NCI-H2227 (cell line): ENCODE results near the gene ATP13A1.
"Not testable (repeated sequence)": the region's sequence is repeated elsewhere in the genome, so short reads cannot be mapped to it uniquely, and the experiment has no call there.

Experiments used
- DNase-seq: peaks from one replicate; lab custom pipeline; 2025; ENCODE audit not compliant: unreplicated experiment; lab: John Stamatoyannopoulos, UW

The ATP13A1 gene

DNA sequence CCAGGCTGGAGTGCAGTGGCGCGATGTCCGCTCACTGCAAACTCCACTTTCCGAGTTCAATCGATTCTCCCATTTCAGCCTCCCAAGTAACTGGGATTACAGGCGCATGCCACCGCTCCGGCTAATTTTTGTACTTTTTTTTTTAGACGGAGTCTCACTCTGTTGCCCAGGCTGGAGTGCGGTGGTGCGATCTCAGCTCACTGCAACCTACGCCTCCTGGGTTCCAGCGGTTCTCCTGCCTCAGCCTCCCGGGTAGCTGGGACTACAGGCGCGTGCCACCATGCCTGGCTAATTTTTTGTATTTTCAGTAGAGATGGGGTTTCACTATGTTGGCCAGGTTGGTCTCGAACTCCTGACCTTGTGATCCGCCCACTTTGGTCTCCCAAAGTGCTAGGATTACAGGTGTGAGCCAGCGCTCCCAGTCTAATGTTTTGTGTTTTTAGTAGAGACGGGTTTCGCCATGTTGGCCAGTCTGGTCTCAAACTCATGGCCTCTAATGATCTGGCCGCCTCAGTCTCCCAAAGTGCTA, 2.0 kb upstream of the ATP13A1 start:
- not testable (repeated sequence) for DNase-seq

DNA sequence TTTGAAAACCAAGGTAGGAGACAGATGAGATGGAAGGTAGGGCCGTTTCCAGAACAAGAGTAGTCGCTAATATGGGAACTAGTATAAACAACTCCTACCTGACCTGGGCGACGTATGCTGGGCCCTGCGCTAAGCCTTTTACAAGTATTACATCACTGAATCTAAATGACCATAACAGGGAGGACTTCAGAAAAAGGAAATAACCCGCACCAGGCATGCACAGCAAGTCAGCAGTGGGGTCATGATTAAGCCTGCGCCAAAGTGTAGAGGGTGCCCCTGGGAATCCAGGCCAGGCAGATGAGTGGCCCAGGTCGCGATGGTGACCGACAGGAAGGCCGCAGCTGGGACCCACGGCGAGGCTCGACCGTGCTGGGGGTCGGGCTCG, 613 bp downstream of the ATP13A1 start:
- no peak for DNase-seq

DNA sequence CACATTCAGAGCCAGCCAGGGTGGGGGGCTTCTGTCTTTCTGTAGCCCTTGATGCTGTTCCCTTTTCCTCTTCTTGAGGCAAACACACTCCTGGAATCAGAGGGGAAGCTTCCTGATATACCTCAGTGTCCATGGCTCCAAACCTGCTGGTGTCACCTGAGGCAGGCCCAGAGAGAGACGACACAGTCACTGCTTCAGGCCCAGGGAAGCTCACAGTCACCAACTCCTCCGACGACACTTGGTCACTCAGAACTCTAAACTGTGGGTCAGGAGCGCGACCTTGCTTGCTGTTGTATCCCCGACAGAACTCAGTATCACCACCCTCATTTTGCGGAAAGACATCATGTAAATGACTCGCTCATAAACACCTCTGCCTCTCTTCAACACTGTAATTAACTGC, 1.1 kb downstream of the ATP13A1 start:
- no peak for DNase-seq

- peak; percentile 52 for DNase-seq
Observed at GRCh38 chr19:19661675-19662251, 1.7 kb downstream of the ATP13A1 start.

GRCh38 chr19:19661141-19661674, 2.3 kb downstream of the ATP13A1 start:
- DNase-seq: no peak

GRCh38 chr19:19659646-19660245, 3.7 kb downstream of the ATP13A1 start:
- no peak for DNase-seq

- DNase-seq: no peak
Observed at GRCh38 chr19:19657397-19657783, 6.1 kb downstream of the ATP13A1 start.

DNA sequence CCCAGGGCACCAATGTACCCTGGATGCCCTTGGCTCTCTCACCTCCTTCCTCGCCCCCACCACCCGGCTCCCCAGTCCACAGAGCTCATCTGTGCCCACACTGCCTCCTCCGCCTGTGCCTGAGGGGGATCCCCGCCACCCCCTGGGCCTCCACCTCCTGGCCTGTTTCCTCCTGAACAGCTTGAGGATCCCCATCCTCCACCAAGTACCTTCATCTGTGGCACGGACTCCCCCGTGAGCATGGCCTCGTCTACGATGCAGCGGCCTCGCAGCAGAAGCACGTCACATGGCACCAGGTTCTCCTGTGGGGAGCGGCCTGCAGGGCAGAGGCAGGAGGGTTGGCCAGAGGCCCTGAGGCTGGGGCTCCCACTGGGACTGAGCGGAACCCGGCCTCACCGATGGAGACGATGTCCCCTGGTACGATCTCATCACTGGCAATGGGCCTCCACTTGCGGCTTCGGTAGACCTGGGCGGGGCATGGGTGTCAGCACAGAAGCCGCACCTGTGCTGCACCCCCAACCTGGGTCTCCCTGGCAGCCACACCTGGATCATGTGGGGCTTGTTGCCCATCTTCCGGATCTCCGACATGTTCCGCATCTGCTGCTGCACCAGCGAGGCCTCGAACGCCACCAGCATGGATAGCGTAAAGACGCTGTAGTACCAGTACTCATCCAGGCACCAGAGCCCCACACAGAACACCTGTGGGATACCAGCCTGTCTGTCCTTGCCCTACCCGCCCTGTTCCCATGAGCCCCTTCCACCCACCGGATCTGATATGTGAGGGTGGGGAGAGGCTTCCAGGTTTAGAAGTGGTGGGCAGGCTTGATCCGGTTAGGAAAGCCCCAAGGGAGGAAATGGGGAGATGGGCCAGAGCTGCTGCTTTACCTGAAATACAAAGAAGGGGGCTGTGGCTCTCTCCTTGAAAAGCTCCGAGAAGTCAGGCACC, 6.8 kb downstream of the ATP13A1 start:
- DNase-seq: no peak

DNA sequence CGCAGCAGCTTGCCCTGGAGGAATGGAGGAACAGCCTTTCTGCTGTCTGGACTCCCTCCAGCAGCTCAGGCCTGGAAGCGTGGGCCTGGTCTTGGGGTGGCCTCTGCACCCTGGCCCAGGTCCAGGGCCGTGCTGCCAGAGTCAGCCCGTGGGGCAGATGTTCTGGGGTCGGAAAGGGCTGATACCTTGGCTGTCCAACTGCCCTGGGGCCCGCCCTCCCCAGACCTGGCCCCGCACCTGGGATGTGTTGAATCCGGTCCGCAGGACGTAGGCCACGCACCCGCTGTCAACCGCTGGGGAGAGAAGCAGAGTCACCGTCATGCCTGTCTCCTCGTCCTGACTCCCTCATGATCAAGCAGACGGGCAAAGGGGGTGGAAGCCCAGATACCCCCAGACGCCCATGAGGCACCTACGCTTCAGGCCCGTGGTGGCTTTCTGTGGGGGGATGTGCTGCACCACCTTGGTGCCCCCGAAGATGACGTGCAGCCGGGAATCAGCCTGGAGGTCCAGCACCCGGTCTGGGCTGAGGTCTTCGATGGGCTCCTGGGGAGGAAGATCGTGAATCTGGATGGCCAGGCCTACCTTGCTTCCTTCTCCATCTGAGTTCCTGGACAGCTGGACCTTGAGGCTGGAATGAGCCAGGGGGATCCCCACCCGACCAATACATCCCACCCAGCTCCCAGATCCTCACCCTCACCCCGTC, 7.7 kb downstream of the ATP13A1 start:
- DNase-seq: no peak

GRCh38 chr19:19655051-19655594, 8.4 kb downstream of the ATP13A1 start:
- DNase-seq: no peak

DNA sequence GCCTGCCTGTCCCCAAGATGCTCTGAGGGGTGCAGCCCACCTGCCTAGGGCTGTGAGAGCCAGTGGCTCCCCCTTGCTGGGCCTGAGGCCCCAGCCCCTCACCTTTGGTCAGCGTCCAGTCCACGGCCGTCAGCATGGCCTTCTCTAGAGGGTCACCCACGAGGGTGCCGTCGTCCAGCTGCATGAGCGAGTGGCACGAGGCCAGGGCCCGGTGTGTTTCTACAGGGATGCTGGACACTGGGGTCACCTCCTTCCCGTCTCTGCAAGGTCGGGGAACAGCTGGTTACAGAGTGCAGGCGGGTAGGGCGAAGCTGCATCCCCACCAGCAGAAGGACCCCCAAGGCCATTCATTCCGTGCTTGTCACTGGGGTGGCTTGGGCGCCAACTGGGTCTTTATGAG, 9.0 kb downstream of the ATP13A1 start:
- DNase-seq: no peak

GRCh38 chr19:19653597-19654147, 9.8 kb downstream of the ATP13A1 start:
- DNase-seq: no peak

DNA sequence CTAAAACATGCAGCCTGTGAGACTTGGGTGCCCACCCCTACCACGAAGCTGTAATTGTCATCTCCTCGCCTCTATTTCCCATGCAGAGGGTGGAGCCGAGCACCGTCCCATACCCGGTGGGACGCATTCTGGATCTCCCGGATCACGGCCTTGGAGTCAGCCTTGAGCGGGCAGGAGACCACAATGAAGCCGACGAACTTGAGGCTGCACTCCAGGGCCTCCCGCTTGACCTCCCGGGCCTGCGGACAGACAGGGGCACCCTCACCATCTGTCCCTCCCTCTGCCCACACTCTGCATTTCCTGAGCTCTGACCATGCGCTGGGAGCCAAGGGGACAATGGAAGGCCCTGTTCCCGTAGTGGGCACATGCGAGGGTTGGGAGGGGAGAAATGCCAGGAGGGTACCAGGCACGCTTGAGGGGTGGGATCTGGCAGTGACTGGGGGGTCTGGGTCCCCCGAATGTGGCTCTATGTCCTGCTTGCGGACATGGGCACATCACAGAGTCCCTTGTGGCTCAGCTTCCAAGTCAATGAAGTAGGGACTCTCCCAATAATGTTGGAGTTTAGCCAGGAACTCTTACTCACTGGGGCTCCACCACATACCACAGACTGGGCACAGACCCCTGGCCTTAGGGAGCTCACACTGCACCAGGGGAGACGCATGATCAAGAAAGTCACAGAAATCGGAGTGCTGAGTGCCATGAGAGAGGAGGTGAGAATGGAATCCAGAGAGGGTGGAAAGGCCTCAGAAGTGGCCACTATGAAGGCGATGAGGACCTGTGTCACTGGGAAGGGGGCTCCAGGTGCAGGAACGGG, 10.8 kb downstream of the ATP13A1 start:
- no peak for DNase-seq

GRCh38 chr19:19651076-19651475, 12.4 kb downstream of the ATP13A1 start:
- no peak for DNase-seq

GRCh38 chr19:19650331-19650730, 13.1 kb downstream of the ATP13A1 start:
- no peak for DNase-seq

GRCh38 chr19:19649580-19649995, 13.9 kb downstream of the ATP13A1 start:
- no peak for DNase-seq

- no peak for DNase-seq
Observed at GRCh38 chr19:19649155-19649554, 14.3 kb downstream of the ATP13A1 start.

- DNase-seq: no peak
Observed at GRCh38 chr19:19647037-19647835, 16.2 kb downstream of the ATP13A1 start.
